Esophagus squamous epithelium (tissue), 5 donors: ENCODE results near the gene ARVCF. TPM values are rescaled to one million over a fixed set of nuclear protein-coding genes. Genes with fewer than 3 reads are reported as not detected.

ENCODE experiments used
- DNase-seq: peaks from one replicate; lab custom pipeline; 2025; lab: John Stamatoyannopoulos, UW
- H3K27ac ChIP-seq, 4 donors: fragments of 200-600 bp; sonication (generic); one replicate each; pipeline ENCODE4 v1.5.1; 2016 to 2019; ENCODE audit warnings: mild to moderate bottlenecking in 1 of 4
- H3K27me3 ChIP-seq, 4 donors: fragments of 200-600 bp; sonication (generic); 1 replicate in 3 of 4; 2 replicates in 1 of 4; pipeline versions ENCODE4 v1.5.1 to v1.6.0; 2017 to 2021; ENCODE audit warnings: antibody characterized with exemption in 1 of 4
- H3K36me3 ChIP-seq, 3 donors: fragments of 200-600 bp; sonication (generic); one replicate each; pipeline ENCODE4 v1.5.1; 2016 to 2019
- H3K4me1 ChIP-seq, 3 donors: fragments of 200-600 bp; sonication (generic); one replicate each; pipeline ENCODE4 v1.5.1; 2017 to 2019
- H3K4me3 ChIP-seq, 4 donors: fragments of 200-600 bp; sonication (generic); 1 replicate in 3 of 4; 2 replicates in 1 of 4; pipeline ENCODE4 v1.5.1; 2016 to 2019; ENCODE audit warnings: mild to moderate bottlenecking in 2 of 4, moderate library complexity in 1 of 4
- H3K9me3 ChIP-seq, 3 donors: fragments of 200-600 bp; sonication (generic); one replicate each; pipeline ENCODE4 v1.5.1; 2016 to 2019
- CTCF ChIP-seq, 6 experiments: fragments of 450-650 bp in 4 of 6; fragments of 200-600 bp in 2 of 6; sonication (generic) in 2 of 6; IDR thresholded peaks; one replicate each; pipeline ENCODE4 v1.5.1; 2016 to 2019; ENCODE audit warnings: antibody characterized with exemption in 6 of 6, mild to moderate bottlenecking in 4 of 6, moderate library complexity in 4 of 6
- POLR2A ChIP-seq, 4 donors: fragments of 450-650 bp; IDR thresholded peaks; one replicate each; pipeline ENCODE4 v1.6.1; 2017; ENCODE audit warnings: antibody characterized with exemption in 4 of 4, mild to moderate bottlenecking in 4 of 4, moderate library complexity in 3 of 4
- WGBS, 2 donors: methylation state at CpG; one replicate each; pipeline ENCODE4 v1.1.5; 2018; 5-methylcytosine and 5-hydroxymethylcytosine counted together
- intact Hi-C: fragments of 100-400 bp; cut with DNase I; formaldehyde crosslinking; loops from one replicate; pipeline ENCODE4 v1.15.0; 2022
- total RNA-seq, 4 donors: library from RNA; depleted of rRNA; stranded (reverse); fragments of >200 nt; gene quantifications; one replicate each; pipeline ENCODE4 v1.1.0, GENCODE V29; 2016
- donor health status: DM: yes; HTN: yes; CAD: no.

Gene ARVCF
- total RNA-seq, 4 donors from 2014 or later, result 3.1 to 10.9 (median 7.1) TPM

GRCh38 chr22:20009582-20010306 is 6.9 kb downstream of the ARVCF start:
- intact Hi-C loops, result no loop called here
- H3K9me3 ChIP-seq, result no peaks in the 10 kb centered on the region
- H3K4me1 ChIP-seq, result peaks cover 0 to 14% (median 0%) of the 10 kb centered on the region in 3 donors
- peaks cover 0 to 2% (median 0%) of the 10 kb centered on the region in 4 donors for H3K27me3 ChIP-seq
- WGBS, 2 donors, result 90 to 100% methylated on average over 3 to 4 of the region's 8 CpGs
- no peak overlapping the region for H3K27ac ChIP-seq
- TF ChIP-seq CTCF (IDR thresholded peaks at IDR 0.05) (no peak), POLR2A (IDR thresholded peaks at IDR 0.05) (no peak)
- no peaks in the 10 kb centered on the region for H3K36me3 ChIP-seq
- DNase-seq, result no peak
- no peak overlapping the region for H3K4me3 ChIP-seq

GRCh38 chr22:20009018-20009491 is 7.6 kb downstream of the ARVCF start:
- peaks cover 0 to 11% (median 0%) of the 10 kb centered on the region in 3 donors for H3K4me1 ChIP-seq
- H3K27me3 ChIP-seq, result no peaks in the 10 kb centered on the region
- intact Hi-C loops, result no loop called here
- no peaks in the 10 kb centered on the region for H3K36me3 ChIP-seq
- TF ChIP-seq CTCF (IDR thresholded peaks at IDR 0.05) (no peak), POLR2A (IDR thresholded peaks at IDR 0.05) (no peak)
- no peak for DNase-seq
- H3K9me3 ChIP-seq, result no peaks in the 10 kb centered on the region
- no peak overlapping the region for H3K4me3 ChIP-seq
- no peak overlapping the region for H3K27ac ChIP-seq
- WGBS, 2 donors, result 92% methylated on average over 5 to 9 of the region's 9 CpGs

GRCh38 chr22:20008221-20008995 is 8.2 kb downstream of the ARVCF start:
- Histone ChIP-seq H3K4me3 (no peak overlapping the region), H3K27me3 (no peaks in the 10 kb centered on the region), H3K4me1 (peaks cover 0 to 10% (median 0%) of the 10 kb centered on the region in 3 donors), H3K9me3 (peaks cover 0 to 3% (median 0%) of the 10 kb centered on the region in 3 donors), H3K27ac (no peak overlapping the region), H3K36me3 (no peaks in the 10 kb centered on the region)
- no peak for TF ChIP-seq CTCF (IDR thresholded peaks at IDR 0.05)
- intact Hi-C loops, result no loop called here
- DNase-seq, result no peak
- WGBS, 2 donors, result 87 to 95% methylated on average over 7 to 8 of the region's 11 CpGs

GRCh38 chr22:20004464-20004863 is 12.2 kb downstream of the ARVCF start:
- 89 to 96% methylated on average over 3 of the region's 3 CpGs for WGBS, 2 donors
- TF ChIP-seq CTCF (IDR thresholded peaks at IDR 0.05), result no peak
- no peak for TF ChIP-seq POLR2A (IDR thresholded peaks at IDR 0.05)
- Histone ChIP-seq H3K9me3 (peaks cover 0 to 5% (median 0%) of the 10 kb centered on the region in 3 donors), H3K4me1 (no peaks in the 10 kb centered on the region), H3K36me3 (no peaks in the 10 kb centered on the region), H3K4me3 (no peak overlapping the region), H3K27ac (no peak overlapping the region), H3K27me3 (no peaks in the 10 kb centered on the region)
- DNase-seq, result no peak
- intact Hi-C loops, result no loop called here

GRCh38 chr22:20003304-20003703 is 13.3 kb downstream of the ARVCF start:
- Histone ChIP-seq H3K4me3 (no peak overlapping the region), H3K9me3 (peaks cover 0 to 5% (median 0%) of the 10 kb centered on the region in 3 donors), H3K27me3 (no peaks in the 10 kb centered on the region), H3K27ac (no peak overlapping the region), H3K36me3 (no peaks in the 10 kb centered on the region), H3K4me1 (peaks cover 0 to 10% (median 5%) of the 10 kb centered on the region in 3 donors)
- DNase-seq, result no peak
- no peak for TF ChIP-seq POLR2A (IDR thresholded peaks at IDR 0.05)
- no peak for TF ChIP-seq CTCF (IDR thresholded peaks at IDR 0.05)
- WGBS, 2 donors, result 94 to 97% methylated on average over 1 of the region's 1 CpG
- intact Hi-C loops, result no loop called here
